GM18873 (cell line): Measurements from ENCODE around the gene CYP39A1.

Source experiments
- ATAC-seq: cut with Tn5 transposase; IDR thresholded peaks from one replicate; pipeline ENCODE4 v1.9.1; 2021; ENCODE audit warnings: mild to moderate bottlenecking, moderate library complexity, moderate number of reproducible peaks; ENCODE audit not compliant: unreplicated experiment, low FRiP score

Gene CYP39A1

DNA sequence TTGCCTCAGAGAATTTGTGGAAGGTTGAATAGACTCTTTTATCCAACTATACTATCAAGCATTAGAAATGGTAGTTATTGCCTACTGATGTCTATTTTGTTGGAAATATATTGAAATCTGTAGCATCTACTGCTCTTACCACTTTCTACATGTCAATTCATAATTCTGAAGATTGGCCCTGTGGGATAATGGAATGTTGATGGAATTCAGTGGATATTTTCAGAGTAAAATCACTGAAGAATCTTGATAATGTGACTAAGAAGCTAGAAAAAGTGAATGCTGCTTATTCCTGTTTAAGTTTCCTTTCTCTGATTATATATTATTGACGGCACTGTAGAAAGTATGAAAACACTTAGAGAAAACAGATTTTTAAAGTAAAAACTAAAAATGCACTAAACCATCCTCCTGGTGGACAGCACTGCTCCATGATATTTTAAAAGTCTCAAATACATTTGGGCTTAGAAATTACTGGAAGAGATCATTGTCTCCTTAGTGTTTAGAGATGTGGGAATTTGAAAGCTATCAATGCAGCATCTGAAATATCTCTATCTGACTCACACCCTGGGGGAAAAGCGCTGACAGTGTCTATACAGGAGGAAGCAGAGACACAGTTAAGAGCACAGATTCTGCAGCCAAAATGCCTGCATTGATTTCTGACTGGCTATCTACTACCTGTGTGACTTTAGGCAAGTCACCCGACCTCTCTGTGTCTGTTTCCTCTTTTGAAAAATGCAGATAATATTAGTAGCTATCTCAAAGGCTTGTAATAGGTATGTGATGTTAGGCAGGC is 123.5 kb downstream of the CYP39A1 start:
- ATAC-seq: no peak

- no peak for ATAC-seq
Measured at GRCh38 chr6:46526607-46527006, 126.0 kb downstream of the CYP39A1 start.

GRCh38 chr6:46525583-46525982 is 127.0 kb downstream of the CYP39A1 start:
- no peak for ATAC-seq

- ATAC-seq: no peak
Measured at GRCh38 chr6:46521464-46521971, 131.1 kb downstream of the CYP39A1 start.

- no peak for ATAC-seq
Measured at GRCh38 chr6:46517202-46517601, 135.4 kb downstream of the CYP39A1 start.

DNA sequence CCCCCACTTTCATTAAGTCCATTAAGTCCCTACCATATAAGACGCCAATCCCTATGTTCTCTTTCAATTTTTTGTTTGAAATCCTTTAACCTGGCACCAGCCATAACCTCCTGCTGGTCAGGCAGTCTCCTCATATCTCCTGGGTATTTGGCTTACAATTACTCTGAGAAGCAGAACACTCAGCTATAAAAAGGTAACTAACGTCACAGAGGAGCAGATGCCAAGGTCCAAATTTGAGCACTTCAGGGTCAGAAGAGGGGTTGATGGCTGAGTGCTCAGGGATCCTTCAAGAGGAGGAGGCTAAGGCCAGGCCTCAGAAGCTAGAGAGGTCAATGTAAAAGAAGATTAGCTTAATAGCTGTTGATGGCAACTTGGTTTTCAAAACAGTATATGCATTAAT is 139.1 kb downstream of the CYP39A1 start:
- ATAC-seq: no peak

GRCh38 chr6:46511320-46511719 is 141.3 kb downstream of the CYP39A1 start:
- no peak for ATAC-seq

GRCh38 chr6:46510651-46511050 is 142.0 kb downstream of the CYP39A1 start:
- no peak for ATAC-seq

GRCh38 chr6:46509981-46510510 is 142.6 kb downstream of the CYP39A1 start:
- ATAC-seq: no peak

- ATAC-seq: no peak
Measured at GRCh38 chr6:46509063-46509462, 143.6 kb downstream of the CYP39A1 start.

DNA sequence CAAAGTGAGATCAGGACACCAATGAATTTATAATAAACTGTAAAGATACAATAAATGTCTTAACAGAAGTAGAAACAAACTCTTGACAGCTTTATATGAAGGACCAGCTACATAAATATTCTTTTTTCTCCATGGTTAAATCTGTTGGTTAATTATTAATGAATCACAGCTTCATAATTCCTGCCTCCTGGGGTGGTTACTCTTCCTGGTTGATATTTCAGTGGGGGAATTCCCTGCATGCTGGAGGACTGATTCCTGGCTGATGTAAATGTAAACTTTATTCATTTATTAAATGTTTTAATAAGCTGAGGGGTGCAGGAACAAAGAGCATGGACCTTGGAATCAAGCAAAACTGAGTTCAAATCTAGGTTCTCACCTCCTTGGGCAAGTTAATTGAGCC is 145.2 kb downstream of the CYP39A1 start:
- ATAC-seq: no peak

- ATAC-seq: no peak
Measured at GRCh38 chr6:46505693-46506512, 146.7 kb downstream of the CYP39A1 start.

DNA sequence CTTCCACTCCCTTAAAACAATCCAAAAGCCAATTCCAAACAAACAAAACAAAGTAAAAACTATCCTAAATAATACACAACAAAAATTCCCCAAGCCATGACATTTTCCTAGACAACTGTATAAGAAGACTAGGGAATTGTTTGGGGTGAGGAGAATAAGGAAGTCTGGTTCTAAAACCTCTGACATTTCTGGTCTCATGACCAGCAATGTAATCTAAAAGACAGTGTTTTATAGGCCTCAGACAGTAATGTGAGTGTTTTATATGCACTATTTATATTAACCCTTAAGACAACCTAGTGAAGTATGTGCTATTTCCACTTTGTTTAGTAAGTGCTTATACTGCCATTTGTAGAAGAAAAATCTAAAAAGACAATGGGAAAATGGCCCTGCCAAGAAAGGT is 148.4 kb downstream of the CYP39A1 start:
- ATAC-seq: no peak

DNA sequence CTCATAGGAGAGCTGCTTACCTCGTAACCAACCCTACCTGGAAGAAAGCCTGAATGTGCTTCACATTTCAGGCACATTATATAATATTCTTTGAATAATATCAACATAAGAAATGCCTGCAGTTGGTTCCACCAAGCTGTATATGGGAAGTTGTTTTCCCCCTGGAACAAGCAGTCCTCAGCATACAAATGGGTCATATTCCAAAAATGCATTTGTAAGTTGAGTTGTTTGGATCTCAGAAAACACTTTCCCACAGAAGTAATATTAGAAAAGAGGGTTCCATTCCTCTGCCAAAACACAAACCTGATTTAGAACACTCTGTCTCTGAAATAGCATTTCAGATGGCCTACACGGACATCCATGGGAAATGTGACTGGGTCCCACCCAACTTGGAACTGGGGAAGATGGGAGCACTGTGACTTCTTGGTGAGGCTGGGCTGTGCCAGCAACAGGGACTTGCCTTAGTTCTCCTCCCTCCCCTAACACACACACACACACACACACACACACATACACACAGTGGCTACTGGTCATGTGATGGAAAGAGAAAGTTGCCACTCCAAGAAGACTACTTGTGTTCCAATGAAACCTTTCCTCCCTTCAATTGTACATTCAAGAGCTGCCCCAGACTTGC is 150.0 kb downstream of the CYP39A1 start:
- ATAC-seq: no peak

DNA sequence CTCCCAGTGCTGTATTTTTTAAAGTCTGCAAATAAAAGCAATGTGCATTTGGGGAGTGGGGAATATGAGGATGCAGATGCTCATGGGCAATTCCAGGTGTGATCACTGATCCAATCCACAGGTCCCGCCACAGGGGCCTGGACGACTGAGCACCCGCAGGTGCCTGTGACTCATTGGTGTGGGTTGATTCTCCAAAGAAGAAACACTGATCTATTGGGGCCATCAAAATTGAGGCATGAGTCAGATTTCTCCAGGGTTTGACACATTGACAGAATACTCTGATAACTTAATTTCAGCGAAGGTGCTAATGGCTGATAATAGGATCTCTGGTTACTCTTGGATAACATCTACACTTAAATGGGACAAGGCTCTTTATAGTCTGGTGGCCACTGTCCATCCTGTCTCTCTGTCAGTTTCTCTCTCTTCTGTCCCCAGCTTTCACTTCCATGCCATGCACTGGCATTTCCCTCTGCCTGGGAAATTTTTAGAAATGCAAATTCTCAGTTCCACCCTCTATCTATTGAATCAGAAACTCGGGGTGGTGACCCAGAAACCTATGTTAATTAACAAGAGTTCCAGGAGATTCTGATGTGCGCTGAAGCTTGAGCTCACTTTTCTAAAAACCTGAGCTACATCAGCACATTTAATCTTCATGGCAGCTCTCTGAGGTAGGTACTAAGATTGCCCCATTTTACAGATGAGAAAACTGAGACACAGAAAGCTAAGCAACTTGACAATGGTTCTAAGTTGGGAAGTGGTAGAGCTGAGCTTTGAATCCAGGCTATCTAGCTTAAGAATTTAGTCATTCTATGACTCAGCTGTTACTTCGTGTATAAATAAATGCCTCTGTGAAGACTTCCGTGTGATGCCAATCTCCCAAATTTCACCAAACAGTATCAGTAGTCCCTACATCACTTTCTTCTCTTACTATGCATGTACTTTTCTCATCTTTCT is 151.2 kb downstream of the CYP39A1 start:
- no peak for ATAC-seq

DNA sequence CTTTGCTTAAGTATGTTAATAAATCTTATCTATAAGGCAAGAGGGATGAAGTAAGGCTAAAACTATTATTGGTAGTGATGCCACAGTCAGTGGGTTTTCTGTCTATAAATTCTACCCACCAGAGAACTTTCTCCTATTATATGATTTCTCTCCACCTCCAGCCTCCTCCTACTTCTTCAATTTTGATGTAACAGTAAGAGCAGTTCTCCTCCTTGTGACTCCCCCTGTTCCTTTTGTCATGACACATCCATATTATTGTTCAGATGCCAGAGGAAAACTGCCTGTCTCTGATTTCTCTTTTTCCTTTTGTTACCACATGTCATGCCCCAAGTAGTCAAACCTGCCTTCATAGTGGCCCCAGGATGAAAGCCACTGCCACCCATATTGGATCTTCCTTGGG is 152.2 kb downstream of the CYP39A1 start:
- no peak for ATAC-seq
